ENCODE data around the gene GDA.

The GDA gene

GRCh38 chr9:72149231-72149975, at the start of gene GDA:
GDA (plus strand) TSS chr9:72149440; CDS start chr9:72149560, 120 bp downstream.
- DNase-seq (ENCODE audit: low read depth): no peak

- no peak for DNase-seq (ENCODE audit: low read depth)
These were observed 46.7 kb upstream of the GDA start for GRCh38 chr9:72102520-72102919.

- DNase-seq (ENCODE audit: low read depth): no peak
These were observed 36.2 kb upstream of the GDA start for GRCh38 chr9:72113056-72113455.

- DNase-seq (ENCODE audit: low read depth): no peak
These were observed 29.4 kb upstream of the GDA start for GRCh38 chr9:72119853-72120252.

GRCh38 chr9:72124947-72125346, 24.3 kb upstream of the GDA start:
- DNase-seq (ENCODE audit: low read depth): no peak

- no peak for DNase-seq (ENCODE audit: low read depth)
These were observed 21.5 kb upstream of the GDA start for GRCh38 chr9:72127753-72128152.

- DNase-seq (ENCODE audit: low read depth): no peak
These were observed 20.7 kb upstream of the GDA start for GRCh38 chr9:72128526-72128925.

GRCh38 chr9:72129271-72130156, 19.7 kb upstream of the GDA start:
- no peak for DNase-seq (ENCODE audit: low read depth)

GRCh38 chr9:72130321-72130720, 18.9 kb upstream of the GDA start:
- DNase-seq (ENCODE audit: low read depth): no peak

- no peak for DNase-seq (ENCODE audit: low read depth)
These were observed 18.0 kb upstream of the GDA start for GRCh38 chr9:72131206-72131605.

- no peak for DNase-seq (ENCODE audit: low read depth)
These were observed 17.2 kb upstream of the GDA start for GRCh38 chr9:72132052-72132451.

GRCh38 chr9:72133365-72134035, 15.7 kb upstream of the GDA start:
- no peak for DNase-seq (ENCODE audit: low read depth)

GRCh38 chr9:72134801-72135200, 14.4 kb upstream of the GDA start:
- no peak for DNase-seq (ENCODE audit: low read depth)

- DNase-seq (ENCODE audit: low read depth): no peak
These were observed 11.4 kb upstream of the GDA start for GRCh38 chr9:72137697-72138365.

GRCh38 chr9:72139226-72139625, 10.0 kb upstream of the GDA start:
- DNase-seq (ENCODE audit: low read depth): no peak

- no peak for DNase-seq (ENCODE audit: low read depth)
These were observed 8.7 kb upstream of the GDA start for GRCh38 chr9:72140586-72140985.

- no peak for DNase-seq (ENCODE audit: low read depth)
These were observed 7.8 kb upstream of the GDA start for GRCh38 chr9:72141484-72141883.

GRCh38 chr9:72144756-72145492, 4.3 kb upstream of the GDA start:
- no peak for DNase-seq (ENCODE audit: low read depth)

GRCh38 chr9:72145733-72146505, 3.3 kb upstream of the GDA start:
- DNase-seq (ENCODE audit: low read depth): no peak

- no peak for DNase-seq (ENCODE audit: low read depth)
These were observed 1.6 kb upstream of the GDA start for GRCh38 chr9:72147676-72148075.

- DNase-seq (ENCODE audit: low read depth): no peak
These were observed 887 bp downstream of the GDA start for GRCh38 chr9:72150127-72150526.

All from stimulated activated CD8-positive, alpha-beta memory T cell treated with anti-CD3 and anti-CD28 coated beads, Interleukin-15, amount 100 ng/mL, for 24 hours (primary cell).